Measurements from ENCODE around the gene ASIC2.
"Not testable (repeated sequence)": the region's sequence is repeated elsewhere in the genome, so short reads cannot be mapped to it uniquely, and the experiment has no call there.

GRCh38 chr17:32987868-32988267 is 305.2 kb downstream of the ASIC2 start:
- TF ChIP-seq CTCF (IDR thresholded peaks at IDR 0.05); EZH2 (IDR thresholded peaks at IDR 0.05; ENCODE audit: borderline replicate concordance, insufficient read depth, low read depth, low read length, poor library complexity, severe bottlenecking): not testable (repeated sequence)
